A549 (cell line): ENCODE data around the gene TCN1. TPM values are rescaled to one million over a fixed set of nuclear protein-coding genes. Genes with fewer than 3 reads are reported as not detected.

Experiments
- ATAC-seq, 2 experiments: fragments of 200-7000 bp in 1 of 2; fragments of >200 bp in 1 of 2; cut with Nextera tagmentation in 1 of 2; cut with Tn5 transposase in 1 of 2; 3 replicates each; pipeline versions ENCODE4 v1.8.0 to v1.9.1; 2018 to 2020; ENCODE audit warnings: mild to moderate bottlenecking in 1 of 2, moderate library complexity in 1 of 2
- CTCF ChIA-PET: fragments of 300-600 bp; sonication (Branson Sonifier 250); formaldehyde crosslinking; extraction: SDS; loops from one replicate; lab custom pipeline; 2021; ENCODE audit warnings: antibody characterized with exemption, inconsistent platforms; lab: Yijun Ruan, JAX
- POLR2A ChIA-PET: fragments of 350-600 bp; formaldehyde crosslinking; extraction: SDS; loops from one replicate; lab custom pipeline; 2021; ENCODE audit warnings: antibody characterized with exemption, inconsistent platforms; lab: Yijun Ruan, JAX
- DNase-seq, 2 experiments: peaks; one replicate each; pipeline versions ENCODE4 v3.0.0 to v3.0.0-alpha.2; 2011 to 2016; ENCODE audit warnings: low read depth in 1 of 2, low spot score in 1 of 2
- FAIRE-seq: peaks from 2 replicates; lab custom pipeline; 2011; peaks lifted over from hg19 to GRCh38; lab: Jason Lieb, UNC
- H3K27ac ChIP-seq, 2 experiments: fragments of >200 bp; sonication (Bioruptor Twin); formaldehyde crosslinking; 3 replicates each; pipeline ENCODE4 v1.5.1; 2016 to 2017
- H3K4me1 ChIP-seq: fragments of >200 bp; sonication (Bioruptor Twin); formaldehyde crosslinking; 3 replicates; pipeline ENCODE4 v1.6.1; 2016
- H3K4me2 ChIP-seq: fragments of >200 bp; sonication (Bioruptor Twin); formaldehyde crosslinking; 3 replicates; pipeline ENCODE4 v1.6.1; 2016
- H3K4me3 ChIP-seq: fragments of >200 bp; sonication (Bioruptor Twin); formaldehyde crosslinking; 3 replicates; pipeline ENCODE4 v1.5.1; 2016
- H3K9me3 ChIP-seq: fragments of >200 bp; sonication (Bioruptor Twin); formaldehyde crosslinking; 3 replicates; pipeline ENCODE4 v1.6.1; 2016
- BCL3 ChIP-seq: fragments of >200 bp; sonication (Bioruptor Twin); formaldehyde crosslinking; IDR thresholded peaks from 3 replicates; pipeline ENCODE4 v1.6.1; 2016
- BHLHE40 ChIP-seq: IDR thresholded peaks from 2 replicates; pipeline ENCODE4 v1.6.1; 2012; ENCODE audit warnings: low read depth, low read length, inconsistent platforms
- CBX2 ChIP-seq: fragments of 200-600 bp; sonication (generic); IDR thresholded peaks from 2 replicates; pipeline ENCODE4 v1.6.1; 2016; ENCODE audit warnings: low read depth, mild to moderate bottlenecking, borderline replicate concordance
- CEBPB ChIP-seq, 2 experiments: fragments of >200 bp in 1 of 2; sonication (Bioruptor Twin) in 1 of 2; formaldehyde crosslinking in 1 of 2; IDR thresholded peaks; 2 replicates each; pipeline ENCODE4 v1.6.1; 2012 to 2016
- CHD2 ChIP-seq: fragments of 150-350 bp; IDR thresholded peaks from 2 replicates; pipeline ENCODE4 v1.6.1; 2014; ENCODE audit warnings: low read length; ENCODE audit not compliant: partially characterized antibody
- CHD4 ChIP-seq: fragments of 200-600 bp; sonication (generic); IDR thresholded peaks from 2 replicates; pipeline ENCODE4 v1.6.1; 2016; ENCODE audit warnings: antibody characterized with exemption, mild to moderate bottlenecking, borderline replicate concordance
- EHF ChIP-seq: fragments of 250-450 bp; sonication (Bioruptor Pico); IDR thresholded peaks from 2 replicates; pipeline ENCODE4 v1.5.0; 2020; ENCODE audit warnings: mild to moderate bottlenecking
- FOXS1 ChIP-seq: fragments of 250-450 bp; sonication (Bioruptor Pico); IDR thresholded peaks from 2 replicates; pipeline ENCODE4 v1.5.0; 2020; ENCODE audit warnings: mild to moderate bottlenecking, moderate library complexity
- GATA3 ChIP-seq: IDR thresholded peaks from 2 replicates; pipeline ENCODE4 v1.6.1; 2012; ENCODE audit warnings: borderline replicate concordance
- HDAC2 ChIP-seq: fragments of 200-600 bp; sonication (generic); IDR thresholded peaks from 2 replicates; pipeline ENCODE4 v1.6.1; 2016
- HEYL ChIP-seq: fragments of 250-450 bp; sonication (Bioruptor Pico); IDR thresholded peaks from 2 replicates; pipeline ENCODE4 v1.8.0; 2021; ENCODE audit warnings: mild to moderate bottlenecking, moderate library complexity
- HOXA7 ChIP-seq: fragments of 250-450 bp; sonication (Bioruptor Pico); IDR thresholded peaks from 2 replicates; pipeline ENCODE4 v1.5.0; 2020; ENCODE audit warnings: mild to moderate bottlenecking, moderate library complexity
- HOXB13 ChIP-seq: fragments of 250-450 bp; sonication (Bioruptor Pico); IDR thresholded peaks from 2 replicates; pipeline ENCODE4 v1.5.0; 2020; ENCODE audit warnings: low read depth, mild to moderate bottlenecking, moderate library complexity
- JUNB ChIP-seq: fragments of >200 bp; sonication (Bioruptor Twin); formaldehyde crosslinking; IDR thresholded peaks from 2 replicates; pipeline ENCODE4 v1.6.1; 2016
- MAFK ChIP-seq: fragments of 450-650 bp; IDR thresholded peaks from 2 replicates; pipeline ENCODE4 v1.6.1; 2014; ENCODE audit not compliant: partially characterized antibody
- NR3C1 ChIP-seq: fragments of >200 bp; sonication (Bioruptor Twin); formaldehyde crosslinking; IDR thresholded peaks from 3 replicates; pipeline ENCODE4 v1.6.1; 2017
- PHF8 ChIP-seq: fragments of 200-600 bp; sonication (generic); IDR thresholded peaks from 2 replicates; pipeline ENCODE4 v1.6.1; 2016; ENCODE audit warnings: low read depth, mild to moderate bottlenecking, antibody characterized with exemption, moderate library complexity, borderline replicate concordance
- POLR2AphosphoS2 ChIP-seq: conservative IDR thresholded peaks from 2 replicates; pipeline ENCODE4 v1.6.1; 2012; ENCODE audit warnings: low read length, improper control_type of control experiment, inconsistent platforms
- RCOR1 ChIP-seq: fragments of 150-350 bp; IDR thresholded peaks from 2 replicates; pipeline ENCODE4 v1.6.1; 2014; ENCODE audit warnings: antibody characterized with exemption, low read length, low read depth
- RFX5 ChIP-seq: fragments of 450-650 bp; IDR thresholded peaks from 2 replicates; pipeline ENCODE4 v1.7.1; 2014; ENCODE audit warnings: antibody characterized with exemption, mild to moderate bottlenecking, moderate library complexity
- SMC3 ChIP-seq: fragments of >200 bp; sonication (Bioruptor Twin); formaldehyde crosslinking; IDR thresholded peaks from 3 replicates; pipeline ENCODE4 v1.6.1; 2018; ENCODE audit warnings: inconsistent platforms
- TP53 ChIP-seq: fragments of 250-450 bp; sonication (Bioruptor Pico); IDR thresholded peaks from 2 replicates; pipeline ENCODE4 v1.5.0; 2021; ENCODE audit warnings: mild to moderate bottlenecking, moderate library complexity
- USF2 ChIP-seq: fragments of 450-650 bp; IDR thresholded peaks from 2 replicates; pipeline ENCODE4 v1.6.1; 2014; ENCODE audit warnings: antibody characterized with exemption
- ZC3H11A ChIP-seq: fragments of 450-650 bp; IDR thresholded peaks from 2 replicates; pipeline ENCODE4 v1.6.1; 2014; ENCODE audit warnings: antibody characterized with exemption, mild to moderate bottlenecking
- ZFP36 ChIP-seq: fragments of 450-650 bp; IDR thresholded peaks from 2 replicates; pipeline ENCODE4 v1.6.1; 2014; ENCODE audit warnings: borderline replicate concordance; ENCODE audit not compliant: partially characterized antibody
- ZNF302 ChIP-seq: fragments of 250-450 bp; sonication (Bioruptor Pico); IDR thresholded peaks from 2 replicates; pipeline ENCODE4 v1.9.0; 2021; ENCODE audit warnings: inconsistent platforms, mild to moderate bottlenecking, moderate library complexity
- ZSCAN20 ChIP-seq: fragments of 250-450 bp; sonication (Bioruptor Pico); IDR thresholded peaks from 2 replicates; pipeline ENCODE4 v1.8.0; 2022; ENCODE audit warnings: mild to moderate bottlenecking, moderate library complexity
- WGBS: methylation state at CpG from one replicate; pipeline ENCODE4 v1.1.6; 2017; ENCODE audit errors: missing lambda C conversion rate; 5-methylcytosine and 5-hydroxymethylcytosine counted together
- polyA plus RNA-seq, 4 experiments: library from polyadenylated mRNA; depleted of rRNA in 3 of 4; stranded (reverse); fragments of >200 nt; fragmentation: RNase III in 1 of 4; extraction: RNeasy Plus Mini Kit Qiagen cat#74134 plus additional on column Dnase treatment in 1 of 4; gene quantifications; 2 replicates in 3 of 4; 3 replicates in 1 of 4; pipeline ENCODE4 v1.2.3, GENCODE V29; 2011 to 2017
- TF ChIP-seq, protein P1 (sequence below): IDR thresholded peaks from 2 replicates; pipeline ENCODE4 v1.6.1; 2012

TCN1 gene
- polyA plus RNA-seq, 2 of the 4 experiments (the other 2 are of a cell fraction): 0.18 to 0.79 TPM

GRCh38 chr11:59841514-59841913 is 24.8 kb downstream of the TCN1 start:
- H3K4me2 ChIP-seq: no peak overlapping the region
- H3K4me3 ChIP-seq: no peak overlapping the region
- FAIRE-seq (no peak), DNase-seq (no peak), ATAC-seq (no peak)
- POLR2A ChIA-PET: no interaction called here
- no peaks in the 10 kb centered on the region for H3K4me1 ChIP-seq
- H3K27ac ChIP-seq: no peak overlapping the region
- no peaks in the 10 kb centered on the region for H3K9me3 ChIP-seq
- 38% methylated on average over 2 of the region's 2 CpGs for WGBS
- CTCF ChIA-PET: no interaction called here
- TF ChIP-seq HOXB13 (CRISPR knock-in tag): no peak
- no peak for TF ChIP-seq JUNB
- no peak for TF ChIP-seq ZNF302 (CRISPR knock-in tag)
- no peak for TF ChIP-seq CHD2
- TF ChIP-seq ZSCAN20 (CRISPR knock-in tag): no peak
- TF ChIP-seq HEYL (CRISPR knock-in tag): no peak
- no peak for TF ChIP-seq HDAC2
- TF ChIP-seq TP53 (CRISPR knock-in tag): no peak
- no peak for TF ChIP-seq ZC3H11A
- no peak for TF ChIP-seq BHLHE40
- no peak for TF ChIP-seq CBX2
- TF ChIP-seq, all 56 proteins: peak for 0

DNA sequence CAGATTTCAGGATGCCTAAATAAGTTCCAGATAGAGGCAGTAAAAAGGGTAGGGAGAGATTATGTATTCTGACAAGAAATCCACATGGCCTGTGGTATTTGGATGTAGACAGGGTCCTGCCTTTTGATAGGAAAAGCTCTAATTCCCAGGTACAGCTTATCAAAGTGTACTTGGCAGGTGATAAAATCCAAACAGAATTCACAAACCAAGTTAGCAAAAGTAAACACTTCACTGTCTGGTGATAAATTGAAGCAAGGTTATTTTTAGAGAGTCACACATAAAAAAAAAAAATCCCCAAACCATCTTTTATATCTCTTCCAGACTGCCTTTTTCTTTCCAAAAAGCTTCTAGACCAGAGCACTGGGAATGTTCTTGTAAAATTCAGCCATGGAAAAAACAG is 26.7 kb downstream of the TCN1 start:
- no peak overlapping the region for H3K4me3 ChIP-seq
- ATAC-seq: no peak
- DNase-seq: no peak
- ChIA-PET CTCF (no interaction called here), POLR2A (no interaction called here)
- no peak overlapping the region for H3K27ac ChIP-seq
- no peaks in the 10 kb centered on the region for H3K4me1 ChIP-seq
- no peak overlapping the region for H3K4me2 ChIP-seq
- no peaks in the 10 kb centered on the region for H3K9me3 ChIP-seq
- FAIRE-seq: no peak
- no peak for TF ChIP-seq PHF8

DNA sequence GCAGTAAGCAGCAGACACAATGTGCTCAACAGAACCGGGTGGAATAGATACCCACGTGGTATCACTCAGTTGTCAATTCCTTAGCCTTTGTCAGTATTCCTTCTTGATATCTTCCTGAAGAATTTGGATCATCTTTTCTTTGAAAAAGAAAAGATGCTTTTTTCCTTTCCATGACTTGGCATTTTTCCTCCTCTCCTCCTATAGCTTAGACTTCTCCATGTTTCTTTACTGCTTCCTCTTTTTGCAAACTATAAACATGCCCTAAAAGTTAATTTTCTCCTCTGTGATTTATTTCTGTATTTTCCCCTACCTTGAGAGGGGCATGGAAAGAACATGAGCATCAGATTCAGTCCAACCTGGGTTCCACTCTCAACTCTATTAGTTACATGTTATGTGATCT is 32.7 kb downstream of the TCN1 start:
- ATAC-seq: no peak
- DNase-seq: no peak
- ChIA-PET POLR2A (no interaction called here), CTCF (no interaction called here)
- TF ChIP-seq MAFK: peak; percentile 65
- TF ChIP-seq, protein P1, sequence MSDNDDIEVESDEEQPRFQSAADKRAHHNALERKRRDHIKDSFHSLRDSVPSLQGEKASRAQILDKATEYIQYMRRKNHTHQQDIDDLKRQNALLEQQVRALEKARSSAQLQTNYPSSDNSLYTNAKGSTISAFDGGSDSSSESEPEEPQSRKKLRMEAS: no peak
- no peak for TF ChIP-seq RFX5
- no peak for FAIRE-seq
- H3K4me3 ChIP-seq: no peak overlapping the region
- H3K27ac ChIP-seq: no peak overlapping the region
- H3K4me2 ChIP-seq: no peak overlapping the region
- WGBS: 59% methylated on average over 2 of the region's 2 CpGs
- no peaks in the 10 kb centered on the region for H3K4me1 ChIP-seq
- no peaks in the 10 kb centered on the region for H3K9me3 ChIP-seq

DNA sequence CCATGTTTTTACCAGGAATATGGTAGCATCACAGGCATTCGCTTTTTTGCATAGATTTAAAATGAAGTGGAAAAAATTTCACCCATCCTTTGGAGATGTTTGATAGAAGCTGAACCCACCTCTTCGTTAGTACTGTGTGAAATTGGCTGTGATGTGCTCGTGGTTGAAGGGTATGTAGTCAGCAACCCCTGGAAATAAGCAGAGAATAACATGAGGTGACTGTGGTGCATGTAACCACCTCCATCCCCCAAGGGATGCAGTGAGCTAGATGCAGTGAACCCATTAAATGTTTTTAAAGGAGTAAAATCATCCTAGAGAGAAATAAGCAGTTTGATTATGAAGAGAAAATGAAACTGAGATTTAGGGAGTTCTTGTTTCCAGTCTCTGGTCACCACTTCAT is 36.9 kb downstream of the TCN1 start:
- 18% methylated on average over 3 of the region's 3 CpGs for WGBS
- no peaks in the 10 kb centered on the region for H3K4me1 ChIP-seq
- H3K4me2 ChIP-seq: no peak overlapping the region
- no peak for FAIRE-seq
- ATAC-seq: no peak
- ChIA-PET CTCF (no interaction called here), POLR2A (no interaction called here)
- no peaks in the 10 kb centered on the region for H3K9me3 ChIP-seq
- no peak for TF ChIP-seq EHF (CRISPR knock-in tag)
- TF ChIP-seq CEBPB (IDR thresholded peaks at IDR 0.05): no peak
- no peak for TF ChIP-seq JUNB
- no peak for TF ChIP-seq PHF8
- no peak for TF ChIP-seq MAFK
- TF ChIP-seq BHLHE40: no peak
- no peak for TF ChIP-seq ZFP36
- TF ChIP-seq BCL3: no peak
- no peak for TF ChIP-seq CHD4
- no peak for TF ChIP-seq HOXB13 (CRISPR knock-in tag)
- no peak for TF ChIP-seq FOXS1 (CRISPR knock-in tag)
- TF ChIP-seq POLR2AphosphoS2: no peak
- TF ChIP-seq HOXA7 (CRISPR knock-in tag): no peak
- no peak for TF ChIP-seq CBX2
- no peak for TF ChIP-seq HEYL (CRISPR knock-in tag)
- TF ChIP-seq RCOR1: no peak
- TF ChIP-seq SMC3: no peak
- TF ChIP-seq GATA3: no peak
- TF ChIP-seq USF2: no peak
- TF ChIP-seq NR3C1: no peak
- H3K27ac ChIP-seq: no peak overlapping the region
- no peak for DNase-seq
- no peak overlapping the region for H3K4me3 ChIP-seq
